Measurements from ENCODE around the gene MYEF2.

MYEF2 gene

DNA sequence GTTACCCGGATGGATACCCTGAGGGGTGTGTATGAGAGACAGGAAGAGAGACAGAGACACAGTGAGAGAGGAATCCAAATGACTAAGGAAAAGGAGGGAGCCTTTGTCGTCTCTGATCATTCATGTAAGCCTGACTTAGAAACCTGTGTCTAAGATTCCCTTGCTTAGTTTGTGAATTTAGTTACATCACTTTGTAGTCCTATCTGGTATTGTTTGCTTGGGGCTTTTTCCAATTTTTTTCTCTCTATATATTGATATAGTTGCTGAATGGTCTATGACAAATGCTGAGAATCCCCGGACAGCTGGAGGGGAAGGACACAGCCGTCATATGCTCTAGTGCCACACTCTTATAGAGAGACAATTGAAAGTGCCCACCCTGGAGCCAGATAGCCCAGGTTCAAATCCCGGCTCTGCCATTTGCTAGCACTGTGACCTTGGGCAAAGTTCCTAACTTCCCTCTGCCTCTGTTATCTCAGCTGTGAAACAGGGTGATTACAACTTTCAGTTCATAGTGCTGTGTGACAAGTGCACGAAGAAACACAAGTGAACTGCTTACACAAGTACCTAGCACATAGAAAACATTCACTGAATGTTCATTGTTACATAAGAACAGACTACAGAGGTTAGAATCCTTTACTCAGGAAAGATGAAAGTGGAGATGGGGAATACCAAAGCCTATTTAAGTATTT is 51.3 kb downstream of the MYEF2 start:
- no peak for FAIRE-seq

DNA sequence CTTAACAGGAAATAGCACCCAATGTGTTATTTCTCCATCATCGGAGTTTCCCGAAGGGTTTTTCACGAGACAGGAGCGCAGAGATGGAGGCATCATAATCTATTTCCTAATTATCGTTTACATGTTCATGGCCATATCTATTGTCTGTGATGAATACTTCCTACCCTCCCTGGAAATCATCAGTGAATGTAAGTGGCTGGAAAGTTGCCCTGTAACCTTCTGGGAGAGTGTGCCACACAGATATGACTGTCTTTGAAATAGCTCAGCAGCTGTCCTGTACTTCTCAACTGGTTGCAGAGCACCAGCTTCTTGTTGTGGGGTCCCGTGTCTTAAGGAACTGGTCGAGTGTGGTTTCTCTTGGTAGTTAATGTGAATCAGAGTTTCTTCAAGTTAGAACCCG is 56.2 kb downstream of the MYEF2 start:
- FAIRE-seq (no peak), DNase-seq (ENCODE audit: insufficient read length, low spot score) (no peak)
- TF ChIP-seq, protein P1, sequence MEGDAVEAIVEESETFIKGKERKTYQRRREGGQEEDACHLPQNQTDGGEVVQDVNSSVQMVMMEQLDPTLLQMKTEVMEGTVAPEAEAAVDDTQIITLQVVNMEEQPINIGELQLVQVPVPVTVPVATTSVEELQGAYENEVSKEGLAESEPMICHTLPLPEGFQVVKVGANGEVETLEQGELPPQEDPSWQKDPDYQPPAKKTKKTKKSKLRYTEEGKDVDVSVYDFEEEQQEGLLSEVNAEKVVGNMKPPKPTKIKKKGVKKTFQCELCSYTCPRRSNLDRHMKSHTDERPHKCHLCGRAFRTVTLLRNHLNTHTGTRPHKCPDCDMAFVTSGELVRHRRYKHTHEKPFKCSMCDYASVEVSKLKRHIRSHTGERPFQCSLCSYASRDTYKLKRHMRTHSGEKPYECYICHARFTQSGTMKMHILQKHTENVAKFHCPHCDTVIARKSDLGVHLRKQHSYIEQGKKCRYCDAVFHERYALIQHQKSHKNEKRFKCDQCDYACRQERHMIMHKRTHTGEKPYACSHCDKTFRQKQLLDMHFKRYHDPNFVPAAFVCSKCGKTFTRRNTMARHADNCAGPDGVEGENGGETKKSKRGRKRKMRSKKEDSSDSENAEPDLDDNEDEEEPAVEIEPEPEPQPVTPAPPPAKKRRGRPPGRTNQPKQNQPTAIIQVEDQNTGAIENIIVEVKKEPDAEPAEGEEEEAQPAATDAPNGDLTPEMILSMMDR (IDR thresholded peaks at IDR 0.05; ENCODE audit: insufficient read depth, missing control alignments): no peak

More for the DNA sequence above, 51.3 kb downstream of the MYEF2 start:
- TF ChIP-seq, protein P1 (IDR thresholded peaks at IDR 0.05; ENCODE audit: insufficient read depth, missing control alignments): no peak
- no peak for DNase-seq (ENCODE audit: insufficient read length, low spot score)

DNA sequence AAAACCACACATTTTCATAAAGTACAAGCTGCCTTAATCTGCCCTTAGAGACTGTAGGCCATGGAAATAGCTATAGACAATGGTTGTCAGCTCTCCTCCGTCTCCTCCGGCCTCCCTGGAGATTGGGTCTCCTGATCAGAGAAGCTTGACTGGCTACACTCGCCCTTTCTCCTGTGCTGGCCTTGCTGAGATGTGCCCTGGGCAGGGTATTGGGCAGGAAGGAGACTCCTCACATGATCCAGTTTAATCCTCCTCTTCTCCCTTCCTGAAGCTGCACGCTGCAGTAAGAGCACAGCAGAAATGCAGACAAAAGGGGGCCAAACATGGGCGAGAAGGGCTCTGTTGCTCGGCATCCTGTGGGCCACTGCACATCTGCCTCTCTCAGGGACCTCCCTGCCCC is 57.4 kb downstream of the MYEF2 start, which contains the start of gene SLC24A5:
SLC24A5 (plus strand) TSS at position 246 of the 400 bp plus-strand sequence; CDS start at position 301, 55 bp downstream.
- FAIRE-seq (no peak), DNase-seq (ENCODE audit: insufficient read length, low spot score) (no peak)
- TF ChIP-seq, protein P1 (IDR thresholded peaks at IDR 0.05; ENCODE audit: insufficient read depth, missing control alignments): no peak

DNA sequence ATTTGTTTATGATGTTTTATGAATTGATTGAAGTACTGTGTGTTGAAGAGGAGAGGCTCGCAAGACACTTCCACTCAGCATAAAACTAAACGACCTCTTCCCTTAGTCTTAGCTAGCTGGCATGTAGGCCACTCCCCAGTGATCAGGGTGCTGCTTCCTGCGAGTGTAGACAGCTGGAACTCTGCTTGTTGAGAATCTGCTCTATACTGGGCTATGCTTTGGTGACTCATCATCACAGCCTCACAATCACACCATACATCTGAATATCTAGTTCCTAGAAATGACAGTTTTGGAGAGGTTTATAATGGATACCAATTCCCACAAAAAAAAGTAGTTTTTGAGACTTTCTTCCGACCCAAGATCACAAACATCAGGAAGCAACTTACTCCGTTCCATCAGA is 58.8 kb downstream of the MYEF2 start:
- FAIRE-seq: no peak
- no peak for DNase-seq (ENCODE audit: insufficient read length, low spot score)
- TF ChIP-seq, protein P1 (IDR thresholded peaks at IDR 0.05; ENCODE audit: insufficient read depth, missing control alignments): no peak

DNA sequence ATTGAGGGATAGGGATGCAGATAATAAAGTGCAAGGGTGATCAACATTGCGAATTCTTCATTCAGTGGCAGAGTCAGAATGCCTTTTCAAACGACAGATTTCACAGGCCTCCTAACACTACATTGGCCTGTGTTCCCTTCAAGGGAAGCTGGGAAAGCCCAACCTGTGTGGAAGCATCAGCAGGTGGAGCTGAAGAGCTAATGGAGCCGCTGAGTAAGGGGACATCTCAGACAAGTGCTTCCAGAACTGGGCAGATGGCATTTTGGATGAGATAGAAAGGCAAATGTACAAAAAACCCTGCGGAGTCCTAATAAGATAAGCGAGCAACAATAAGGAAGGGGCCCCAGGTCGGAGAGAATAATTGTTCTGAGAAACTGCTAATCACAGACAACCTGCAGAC is 65.9 kb downstream of the MYEF2 start:
- TF ChIP-seq, protein P1 (IDR thresholded peaks at IDR 0.05; ENCODE audit: insufficient read depth, missing control alignments): peak; percentile 74
- DNase-seq (ENCODE audit: insufficient read length, low spot score) (no peak), FAIRE-seq (no peak)

DNA sequence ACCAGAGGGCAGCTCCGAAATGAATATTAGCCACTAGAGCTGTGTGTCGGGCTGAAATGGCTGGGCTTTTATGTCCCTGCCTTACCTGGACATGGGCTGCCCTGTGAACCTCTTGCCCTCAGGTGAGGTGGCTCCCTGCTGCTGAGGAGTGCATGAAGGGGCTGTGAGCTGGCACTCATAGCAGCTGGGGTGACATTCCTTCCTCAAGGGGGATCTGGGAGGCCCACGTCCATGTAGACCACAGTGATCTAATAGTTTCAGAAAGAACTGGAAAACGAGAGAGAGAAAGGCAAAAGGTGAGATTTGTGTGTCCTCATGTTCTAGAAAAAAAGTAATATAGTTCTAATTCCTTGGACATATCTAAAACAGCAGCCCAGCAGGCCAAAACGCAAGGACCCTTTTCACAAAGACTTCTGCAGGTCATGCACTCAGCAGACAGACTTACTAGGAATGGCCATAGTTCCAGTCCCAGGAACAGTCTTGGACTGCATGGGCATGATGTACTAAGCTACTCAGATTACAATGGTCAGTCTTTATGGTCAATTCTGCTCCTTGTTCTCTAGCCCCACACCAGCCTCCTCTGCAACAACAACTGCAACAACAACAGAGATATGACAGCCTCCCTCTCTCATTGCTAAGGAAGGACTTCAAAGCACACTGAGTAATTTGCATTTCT is 68.1 kb downstream of the MYEF2 start:
- DNase-seq (ENCODE audit: insufficient read length, low spot score) (no peak), FAIRE-seq (no peak)
- TF ChIP-seq, protein P1 (IDR thresholded peaks at IDR 0.05; ENCODE audit: insufficient read depth, missing control alignments): no peak

DNA sequence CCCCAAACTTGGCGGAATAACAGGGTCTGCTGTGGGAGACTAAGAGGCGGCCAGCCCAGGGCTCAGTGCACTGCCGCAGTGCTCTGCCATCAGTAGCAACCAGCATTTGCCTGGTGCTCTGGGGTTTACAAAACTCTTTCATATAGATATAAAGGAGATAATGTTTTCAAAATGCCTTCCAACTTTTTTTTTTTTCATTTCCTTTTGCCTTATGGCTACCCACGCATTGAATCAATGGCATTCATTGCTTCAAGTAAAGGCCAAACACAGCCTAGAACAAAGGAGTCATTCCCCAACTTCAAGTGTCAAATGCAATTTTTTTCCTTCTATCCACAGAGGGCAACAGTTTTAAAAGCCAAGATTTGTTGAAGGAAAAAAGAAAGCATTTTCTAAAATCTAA is 68.9 kb downstream of the MYEF2 start:
- DNase-seq (ENCODE audit: insufficient read length, low spot score) (no peak), FAIRE-seq (no peak)
- TF ChIP-seq, protein P1 (IDR thresholded peaks at IDR 0.05; ENCODE audit: insufficient read depth, missing control alignments): no peak
